Nephron (organoid): ENCODE results near the gene CCDC85B.

Source experiments
- H3K27ac Mint-ChIP-seq, 3 experiments: 2 replicates each; pipeline ENCODE4 v1.8.0; 2020; ENCODE audit warnings: mixed read lengths in 3 of 3, mild to moderate bottlenecking in 2 of 3, moderate library complexity in 1 of 3
- H3K27me3 Mint-ChIP-seq: 2 replicates; pipeline ENCODE4 v1.8.0; 2021; ENCODE audit warnings: low read depth, mild to moderate bottlenecking, moderate library complexity, mixed read lengths
- H3K36me3 Mint-ChIP-seq: 2 replicates; pipeline ENCODE4 v1.8.0; 2020; ENCODE audit warnings: low read depth, mixed read lengths
- H3K4me1 Mint-ChIP-seq: 2 replicates; pipeline ENCODE4 v1.8.0; 2020; ENCODE audit warnings: mixed read lengths
- H3K4me3 Mint-ChIP-seq, 3 experiments: 2 replicates each; pipeline ENCODE4 v1.8.0; 2020; ENCODE audit warnings: mild to moderate bottlenecking in 3 of 3, mixed read lengths in 3 of 3, moderate library complexity in 2 of 3
- H3K9me3 Mint-ChIP-seq: 2 replicates; pipeline ENCODE4 v1.8.0; 2020; ENCODE audit warnings: mixed read lengths
- TF ChIP-seq, protein P1 (sequence below), 3 experiments: fragments of 200-600 bp; sonication (generic); IDR thresholded peaks; one replicate each; pipeline ENCODE4 v1.5.0; 2021; ENCODE audit warnings: antibody characterized with exemption in 3 of 3; ENCODE audit not compliant: unreplicated experiment in 3 of 3

The CCDC85B gene

GRCh38 chr11:65880027-65880426, 10.4 kb upstream of the CCDC85B start:
- no peaks in the 10 kb centered on the region for H3K9me3 Mint-ChIP-seq
- TF ChIP-seq, protein P1, sequence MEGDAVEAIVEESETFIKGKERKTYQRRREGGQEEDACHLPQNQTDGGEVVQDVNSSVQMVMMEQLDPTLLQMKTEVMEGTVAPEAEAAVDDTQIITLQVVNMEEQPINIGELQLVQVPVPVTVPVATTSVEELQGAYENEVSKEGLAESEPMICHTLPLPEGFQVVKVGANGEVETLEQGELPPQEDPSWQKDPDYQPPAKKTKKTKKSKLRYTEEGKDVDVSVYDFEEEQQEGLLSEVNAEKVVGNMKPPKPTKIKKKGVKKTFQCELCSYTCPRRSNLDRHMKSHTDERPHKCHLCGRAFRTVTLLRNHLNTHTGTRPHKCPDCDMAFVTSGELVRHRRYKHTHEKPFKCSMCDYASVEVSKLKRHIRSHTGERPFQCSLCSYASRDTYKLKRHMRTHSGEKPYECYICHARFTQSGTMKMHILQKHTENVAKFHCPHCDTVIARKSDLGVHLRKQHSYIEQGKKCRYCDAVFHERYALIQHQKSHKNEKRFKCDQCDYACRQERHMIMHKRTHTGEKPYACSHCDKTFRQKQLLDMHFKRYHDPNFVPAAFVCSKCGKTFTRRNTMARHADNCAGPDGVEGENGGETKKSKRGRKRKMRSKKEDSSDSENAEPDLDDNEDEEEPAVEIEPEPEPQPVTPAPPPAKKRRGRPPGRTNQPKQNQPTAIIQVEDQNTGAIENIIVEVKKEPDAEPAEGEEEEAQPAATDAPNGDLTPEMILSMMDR (IDR thresholded peaks at IDR 0.05; ENCODE audit: unreplicated experiment in 3 of 3): no peak
- no peak overlapping the region for H3K27ac Mint-ChIP-seq
- H3K4me3 Mint-ChIP-seq: no peak overlapping the region
- H3K27me3 Mint-ChIP-seq: no peaks in the 10 kb centered on the region
- peaks cover 5% of the 10 kb centered on the region for H3K4me1 Mint-ChIP-seq
- peaks cover 16% of the 10 kb centered on the region for H3K36me3 Mint-ChIP-seq

- Mint-ChIP-seq H3K27me3 (no peaks in the 10 kb centered on the region), H3K4me3 (no peak overlapping the region), H3K27ac (no peak overlapping the region), H3K36me3 (peaks cover 18% of the 10 kb centered on the region), H3K9me3 (no peaks in the 10 kb centered on the region), H3K4me1 (peaks cover 5% of the 10 kb centered on the region)
- TF ChIP-seq, protein P1 (IDR thresholded peaks at IDR 0.05; ENCODE audit: unreplicated experiment in 3 of 3): no peak
These were observed 9.5 kb upstream of the CCDC85B start for GRCh38 chr11:65880844-65881421.

DNA sequence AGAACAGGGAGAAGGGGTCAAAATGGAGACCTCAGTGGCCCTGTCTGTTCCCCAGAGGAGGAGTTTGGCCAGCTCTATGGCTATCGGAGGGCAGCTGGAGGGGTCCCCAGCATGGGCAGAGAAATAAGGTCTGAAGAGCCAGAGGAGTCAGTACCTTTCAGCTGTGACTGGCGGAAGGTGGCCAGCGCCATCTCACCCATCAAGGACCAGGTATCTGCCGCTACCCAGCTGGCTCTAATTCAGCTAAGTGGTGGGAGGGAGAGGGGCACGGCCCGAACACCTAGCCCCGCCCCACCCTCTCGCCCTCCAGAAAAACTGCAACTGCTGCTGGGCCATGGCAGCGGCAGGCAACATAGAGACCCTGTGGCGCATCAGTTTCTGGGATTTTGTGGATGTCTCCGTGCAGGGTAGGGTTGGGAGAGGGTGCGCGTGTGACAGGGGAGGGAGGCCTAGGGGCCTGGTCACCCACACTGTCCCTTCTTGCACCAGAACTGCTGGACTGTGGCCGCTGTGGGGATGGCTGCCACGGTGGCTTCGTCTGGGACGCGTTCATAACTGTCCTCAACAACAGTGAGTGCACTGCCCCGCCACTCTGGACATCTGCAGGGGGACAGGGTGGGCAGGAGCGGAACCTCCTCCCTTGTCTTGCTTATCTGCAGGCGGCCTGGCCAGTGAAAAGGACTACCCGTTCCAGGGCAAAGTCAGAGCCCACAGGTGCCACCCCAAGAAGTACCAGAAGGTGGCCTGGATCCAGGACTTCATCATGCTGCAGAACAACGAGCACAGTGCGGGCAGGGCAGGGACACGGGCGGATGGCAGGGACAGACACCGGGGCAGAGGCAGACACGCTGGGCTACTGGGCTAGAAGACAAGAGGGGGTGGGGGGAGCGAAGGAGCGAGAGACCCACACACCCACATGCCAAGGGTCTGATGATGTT, 8.1 kb upstream of the CCDC85B start:
- H3K4me3 Mint-ChIP-seq: peak overlapping the region in 1 of 3 experiments; percentile 23
- peaks cover 25% of the 10 kb centered on the region for H3K36me3 Mint-ChIP-seq

DNA sequence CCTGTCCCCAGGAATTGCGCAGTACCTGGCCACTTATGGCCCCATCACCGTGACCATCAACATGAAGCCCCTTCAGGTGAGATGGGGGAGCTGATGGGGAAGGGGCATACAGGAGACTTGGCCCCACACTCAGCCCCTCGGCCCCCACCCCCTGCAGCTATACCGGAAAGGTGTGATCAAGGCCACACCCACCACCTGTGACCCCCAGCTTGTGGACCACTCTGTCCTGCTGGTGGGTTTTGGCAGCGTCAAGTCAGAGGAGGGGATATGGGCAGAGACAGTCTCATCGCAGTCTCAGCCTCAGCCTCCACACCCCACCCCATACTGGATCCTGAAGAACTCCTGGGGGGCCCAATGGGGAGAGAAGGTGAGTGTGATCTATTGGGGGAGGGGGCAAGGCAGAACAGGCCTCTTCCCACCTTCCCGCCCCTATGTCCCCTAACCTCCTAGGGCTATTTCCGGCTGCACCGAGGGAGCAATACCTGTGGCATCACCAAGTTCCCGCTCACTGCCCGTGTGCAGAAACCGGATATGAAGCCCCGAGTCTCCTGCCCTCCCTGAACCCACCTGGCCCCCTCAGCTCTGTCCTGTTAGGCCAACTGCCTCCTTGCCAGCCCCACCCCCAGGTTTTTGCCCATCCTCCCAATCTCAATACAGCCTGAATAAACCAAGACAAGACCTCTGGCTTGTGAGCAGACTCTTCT, 7.3 kb upstream of the CCDC85B start:
- H3K27me3 Mint-ChIP-seq: no peaks in the 10 kb centered on the region

More for the DNA sequence above, 8.1 kb upstream of the CCDC85B start:
- H3K4me1 Mint-ChIP-seq: peaks cover 13% of the 10 kb centered on the region
- no peaks in the 10 kb centered on the region for H3K27me3 Mint-ChIP-seq
- H3K9me3 Mint-ChIP-seq: no peaks in the 10 kb centered on the region
- TF ChIP-seq, protein P1 (IDR thresholded peaks at IDR 0.05; ENCODE audit: unreplicated experiment in 3 of 3): no peak
- H3K27ac Mint-ChIP-seq: no peak overlapping the region

DNA sequence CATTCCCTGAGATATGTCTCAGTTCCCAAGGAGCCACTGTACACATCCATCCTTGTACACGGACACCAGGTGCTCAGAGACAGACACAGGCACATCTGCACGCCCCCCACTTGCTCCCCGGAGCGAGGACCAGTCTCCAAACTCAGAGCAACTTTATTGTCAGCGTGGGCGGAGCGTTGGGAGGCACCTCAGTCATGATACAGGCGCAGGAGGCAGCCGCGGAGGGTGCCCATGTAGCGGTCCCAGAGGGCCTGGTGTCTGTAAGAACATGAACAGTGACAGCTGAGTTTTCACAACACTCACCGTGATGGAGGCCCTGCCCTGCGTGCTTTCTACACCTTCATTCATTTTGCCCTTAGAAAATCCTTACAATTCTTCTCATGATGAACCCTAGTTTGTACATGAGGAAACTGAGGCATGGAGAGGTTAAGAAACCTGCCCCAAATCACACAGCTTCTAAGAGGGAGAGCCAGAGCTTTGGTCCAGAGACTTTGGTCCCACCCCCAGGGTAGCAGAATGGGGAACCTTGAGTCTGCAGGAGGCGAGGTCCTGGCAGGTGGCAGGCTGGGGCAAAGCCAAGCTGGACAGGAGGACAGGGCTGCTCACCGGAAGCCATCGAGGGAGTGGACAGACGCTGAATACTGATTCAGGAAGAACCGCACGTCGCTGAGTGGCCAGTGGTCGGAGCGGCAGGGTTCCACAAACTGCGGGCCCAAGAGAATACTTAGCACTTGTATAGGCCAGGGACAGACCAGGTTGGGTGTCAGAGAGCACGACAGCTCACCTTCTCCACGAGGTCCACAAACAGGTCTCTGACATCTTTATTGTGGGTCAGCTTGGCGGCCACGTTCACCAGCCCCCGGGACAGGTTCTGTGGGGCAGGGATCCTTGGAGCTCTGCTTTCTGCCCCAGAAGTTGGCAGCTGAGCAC, 6.4 kb upstream of the CCDC85B start:
- Mint-ChIP-seq H3K4me3 (no peak overlapping the region), H3K4me1 (peaks cover 18% of the 10 kb centered on the region), H3K27ac (peak overlapping the region in 1 of 3 experiments; percentile 60), H3K9me3 (no peaks in the 10 kb centered on the region), H3K27me3 (no peaks in the 10 kb centered on the region), H3K36me3 (peaks cover 25% of the 10 kb centered on the region)
- TF ChIP-seq, protein P1 (IDR thresholded peaks at IDR 0.05; ENCODE audit: unreplicated experiment in 3 of 3): no peak

More for the DNA sequence above, 7.3 kb upstream of the CCDC85B start:
- peaks cover 13% of the 10 kb centered on the region for H3K4me1 Mint-ChIP-seq
- no peak overlapping the region for H3K27ac Mint-ChIP-seq
- H3K4me3 Mint-ChIP-seq: no peak overlapping the region
- TF ChIP-seq, protein P1 (IDR thresholded peaks at IDR 0.05; ENCODE audit: unreplicated experiment in 3 of 3): no peak
- H3K36me3 Mint-ChIP-seq: peaks cover 25% of the 10 kb centered on the region
- H3K9me3 Mint-ChIP-seq: no peaks in the 10 kb centered on the region
